Upper lobe of left lung (tissue), 6 donors: Measurements from ENCODE around the gene DIAPH3. TPM values are rescaled to one million over a fixed set of nuclear protein-coding genes. Genes with fewer than 3 reads are reported as not detected.

Experiments
- ATAC-seq, 2 donors: fragments of 200-7000 bp; cut with Tn5 transposase; one replicate each; pipeline ENCODE4 v1.9.1; 2022; ENCODE audit warnings: mild to moderate bottlenecking in 2 of 2, moderate library complexity in 2 of 2; ENCODE audit not compliant: low FRiP score in 2 of 2
- DNase-seq, 2 donors: peaks; one replicate each; pipeline ENCODE4 v3.0.0-alpha.2; 2019 to 2020
- H3K27ac ChIP-seq, 4 donors: fragments of 200-600 bp; sonication (generic); one replicate each; pipeline ENCODE4 v1.5.1; 2016 to 2019
- H3K27me3 ChIP-seq, 4 donors: fragments of 200-600 bp; sonication (generic); one replicate each; pipeline ENCODE4 v1.5.1; 2017 to 2019
- H3K36me3 ChIP-seq, 4 donors: fragments of 200-600 bp; sonication (generic); one replicate each; pipeline ENCODE4 v1.5.1; 2016 to 2019
- H3K4me1 ChIP-seq, 4 donors: fragments of 200-600 bp; sonication (generic); one replicate each; pipeline ENCODE4 v1.5.1; 2018 to 2019
- H3K4me3 ChIP-seq, 4 donors: fragments of 200-600 bp; sonication (generic); one replicate each; pipeline ENCODE4 v1.5.1; 2017 to 2019; ENCODE audit warnings: mild to moderate bottlenecking in 2 of 4, moderate library complexity in 1 of 4
- H3K9me3 ChIP-seq, 4 donors: fragments of 200-600 bp; sonication (generic); one replicate each; pipeline ENCODE4 v1.5.1; 2018 to 2019
- CTCF ChIP-seq, 6 experiments: fragments of 450-650 bp in 4 of 6; fragments of 200-600 bp in 2 of 6; sonication (generic) in 2 of 6; IDR thresholded peaks; one replicate each; pipeline ENCODE4 v1.5.1; 2016 to 2019; ENCODE audit warnings: antibody characterized with exemption in 6 of 6
- EP300 ChIP-seq, 4 donors: sonication (generic); formaldehyde crosslinking; IDR thresholded peaks; one replicate each; pipeline ENCODE4 v1.5.1; 2017; ENCODE audit warnings: antibody characterized with exemption in 4 of 4, control low read depth in 2 of 4
- POLR2A ChIP-seq, 4 donors: fragments of 450-650 bp; IDR thresholded peaks; one replicate each; pipeline ENCODE4 v1.5.1; 2016 to 2017; ENCODE audit warnings: antibody characterized with exemption in 4 of 4, mild to moderate bottlenecking in 2 of 4
- POLR2AphosphoS5 ChIP-seq, 2 donors: sonication (generic); formaldehyde crosslinking; IDR thresholded peaks; one replicate each; pipeline ENCODE4 v1.5.1; 2017; ENCODE audit warnings: antibody characterized with exemption in 2 of 2
- WGBS, 2 donors: methylation state at CpG; one replicate each; pipeline ENCODE4 v1.1.5; 2017 to 2018; 5-methylcytosine and 5-hydroxymethylcytosine counted together
- total RNA-seq, 6 donors: library from RNA; depleted of rRNA in 4 of 6; stranded (reverse); fragments of >200 nt in 4 of 6; gene quantifications; one replicate each; pipeline versions ENCODE4 v1.1.0 to v1.2.1, GENCODE V29; 2016 to 2021
- donor health status: DM: no; HTN: no; CAD: no; lungs with moderate emphysema.
- donor health status: DM: no; HTN: yes; CAD: no; lungs with severe emphysema.

DIAPH3 gene
- total RNA-seq, 6 donors from 2014 or later = 2.8 to 6.3 (median 5.4) TPM

GRCh38 chr13:59774491-59774971, 389.2 kb downstream of the DIAPH3 start:
- no peak for TF ChIP-seq POLR2A (IDR thresholded peaks at IDR 0.05)
- no peak for TF ChIP-seq CTCF (IDR thresholded peaks at IDR 0.05)
- no peak for TF ChIP-seq POLR2AphosphoS5 (IDR thresholded peaks at IDR 0.05)
- no peak for TF ChIP-seq EP300 (IDR thresholded peaks at IDR 0.05)

GRCh38 chr13:59771272-59771671, 392.5 kb downstream of the DIAPH3 start:
- Histone ChIP-seq H3K27ac (no peak overlapping the region), H3K4me1 (peaks cover 0 to 6% (median 0%) of the 10 kb centered on the region in 4 donors), H3K4me3 (no peak overlapping the region), H3K36me3 (no peaks in the 10 kb centered on the region), H3K9me3 (no peaks in the 10 kb centered on the region), H3K27me3 (no peaks in the 10 kb centered on the region)
- ATAC-seq = peak in 1 of 2 donors; percentile 32
- DNase-seq = no peak
- no peak for TF ChIP-seq POLR2A (IDR thresholded peaks at IDR 0.05)
- TF ChIP-seq CTCF (IDR thresholded peaks at IDR 0.05) = peak in 5 of 6 experiments; percentile 8 to 43 (median 23)
- TF ChIP-seq POLR2AphosphoS5 (IDR thresholded peaks at IDR 0.05) = no peak
- no peak for TF ChIP-seq EP300 (IDR thresholded peaks at IDR 0.05)

More at GRCh38 chr13:59774491-59774971, 389.2 kb downstream of the DIAPH3 start:
- H3K9me3 ChIP-seq = no peaks in the 10 kb centered on the region
- no peak for ATAC-seq
- H3K27ac ChIP-seq = no peak overlapping the region
- 58 to 70% methylated on average over 6 of the region's 6 CpGs for WGBS, 2 donors
- no peak overlapping the region for H3K4me3 ChIP-seq
- peaks cover 0 to 6% (median 0%) of the 10 kb centered on the region in 4 donors for H3K4me1 ChIP-seq
- no peaks in the 10 kb centered on the region for H3K27me3 ChIP-seq
- no peaks in the 10 kb centered on the region for H3K36me3 ChIP-seq
- DNase-seq = no peak

GRCh38 chr13:59770451-59770850, 393.3 kb downstream of the DIAPH3 start:
- no peak overlapping the region for H3K4me3 ChIP-seq
- H3K27ac ChIP-seq = no peak overlapping the region
- H3K27me3 ChIP-seq = no peaks in the 10 kb centered on the region
- TF ChIP-seq POLR2A (IDR thresholded peaks at IDR 0.05) = no peak
- TF ChIP-seq CTCF (IDR thresholded peaks at IDR 0.05) = no peak
- no peak for TF ChIP-seq POLR2AphosphoS5 (IDR thresholded peaks at IDR 0.05)
- TF ChIP-seq EP300 (IDR thresholded peaks at IDR 0.05) = no peak
- no peak for DNase-seq
- peaks cover 0 to 6% (median 0%) of the 10 kb centered on the region in 4 donors for H3K4me1 ChIP-seq
- ATAC-seq = no peak
- no peaks in the 10 kb centered on the region for H3K9me3 ChIP-seq
- H3K36me3 ChIP-seq = no peaks in the 10 kb centered on the region

- Histone ChIP-seq H3K27me3 (no peaks in the 10 kb centered on the region), H3K9me3 (no peaks in the 10 kb centered on the region), H3K36me3 (no peaks in the 10 kb centered on the region), H3K27ac (no peak overlapping the region), H3K4me1 (peaks cover 0 to 6% (median 0%) of the 10 kb centered on the region in 4 donors), H3K4me3 (no peak overlapping the region)
- DNase-seq (no peak), ATAC-seq (no peak)
- TF ChIP-seq POLR2A (IDR thresholded peaks at IDR 0.05) (no peak), POLR2AphosphoS5 (IDR thresholded peaks at IDR 0.05) (no peak), CTCF (IDR thresholded peaks at IDR 0.05) (no peak), EP300 (IDR thresholded peaks at IDR 0.05) (no peak)
- WGBS, 2 donors = 92 to 95% methylated on average over 1 of the region's 1 CpG
These were observed 397.5 kb downstream of the DIAPH3 start for GRCh38 chr13:59766236-59766635.

- H3K27ac ChIP-seq = no peak overlapping the region
- ATAC-seq = no peak
- no peaks in the 10 kb centered on the region for H3K9me3 ChIP-seq
- H3K27me3 ChIP-seq = no peaks in the 10 kb centered on the region
- DNase-seq = no peak
- TF ChIP-seq POLR2A (IDR thresholded peaks at IDR 0.05) (no peak), EP300 (IDR thresholded peaks at IDR 0.05) (no peak), CTCF (IDR thresholded peaks at IDR 0.05) (no peak), POLR2AphosphoS5 (IDR thresholded peaks at IDR 0.05) (no peak)
- no peaks in the 10 kb centered on the region for H3K4me1 ChIP-seq
- H3K4me3 ChIP-seq = no peak overlapping the region
- H3K36me3 ChIP-seq = no peaks in the 10 kb centered on the region
These were observed 408.0 kb downstream of the DIAPH3 start for GRCh38 chr13:59755632-59756290.
